NCI-H2227 treated with DMSO at 0.1 percent for 48 hours (cell line): ENCODE results near the gene LIMCH1.
"Not testable (repeated sequence)": the region's sequence is repeated elsewhere in the genome, so short reads cannot be mapped to it uniquely, and the experiment has no call there.

ENCODE experiments used
- DNase-seq: peaks from one replicate; lab custom pipeline; 2025; lab: John Stamatoyannopoulos, UW

Gene LIMCH1

GRCh38 chr4:41731569-41732126 is 193.7 kb downstream of the LIMCH1 start:
- DNase-seq, result no peak

- DNase-seq, result no peak
Measured at GRCh38 chr4:41734371-41734770, 196.4 kb downstream of the LIMCH1 start.

- DNase-seq, result not testable (repeated sequence)
Measured at GRCh38 chr4:41737491-41737890, 199.5 kb downstream of the LIMCH1 start.

GRCh38 chr4:41741354-41741753 is 203.4 kb downstream of the LIMCH1 start:
- no peak for DNase-seq

GRCh38 chr4:41744572-41745291 is 206.8 kb downstream of the LIMCH1 start:
- DNase-seq, result no peak

- no peak for DNase-seq
Measured at GRCh38 chr4:41745292-41746024, 207.5 kb downstream of the LIMCH1 start.

- DNase-seq, result no peak
Measured at GRCh38 chr4:41746025-41746439, 208.1 kb downstream of the LIMCH1 start.

GRCh38 chr4:41746440-41747229 is 208.7 kb downstream of the LIMCH1 start:
- DNase-seq, result no peak

GRCh38 chr4:41747230-41748055 is 209.5 kb downstream of the LIMCH1 start:
- no peak for DNase-seq

GRCh38 chr4:41748074-41748570 is 210.2 kb downstream of the LIMCH1 start:
- no peak for DNase-seq

- no peak for DNase-seq
Measured at GRCh38 chr4:41748571-41749475, 210.9 kb downstream of the LIMCH1 start, which contains the start of gene PHOX2B. Gene PHOX2B, minus strand, starts transcription at chr4:41748725. Its CDS starts 115 bp downstream, at chr4:41748610.

- DNase-seq, result no peak
Measured at GRCh38 chr4:41749631-41750039, 211.7 kb downstream of the LIMCH1 start.
